ENCODE measurements around the gene CTSC. TPM values are rescaled to one million over a fixed set of nuclear protein-coding genes. Genes with fewer than 3 reads are reported as not detected.

CTSC gene
- total RNA-seq, 1 donor from 2014 or later, result 195 TPM

DNA sequence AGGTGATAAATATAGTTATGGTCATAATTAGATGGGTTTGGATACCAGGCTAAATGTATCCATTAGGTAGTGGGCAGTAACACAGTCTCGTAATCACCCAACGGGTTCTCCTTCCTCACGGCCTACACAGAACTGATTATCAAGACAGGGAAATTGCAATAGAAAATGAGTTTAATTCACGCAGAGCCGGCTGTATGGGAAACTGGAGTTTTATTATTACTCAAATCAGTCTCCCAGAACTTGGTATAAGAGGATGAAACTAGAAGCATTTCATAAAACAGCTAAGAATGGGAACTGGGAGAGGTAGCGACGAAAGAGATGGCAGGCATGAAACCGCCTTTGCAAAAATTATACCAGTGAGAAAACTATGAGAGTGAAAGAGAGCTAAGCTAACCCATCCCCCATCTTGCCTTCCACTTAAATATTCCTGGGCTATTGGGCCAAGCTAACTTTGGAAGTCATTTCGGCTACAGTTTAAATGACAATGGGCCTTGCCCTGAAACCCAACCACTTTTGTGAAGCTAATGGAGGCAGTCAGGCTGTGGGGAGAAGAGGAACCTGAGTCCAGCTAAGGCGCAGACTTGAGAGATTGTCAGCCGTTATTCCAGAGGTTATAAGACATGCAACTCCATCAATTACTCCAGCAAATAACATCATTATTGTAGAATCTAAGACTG is 29.6 kb downstream of the CTSC start:
- Histone ChIP-seq H4K20me1 (ENCODE audit: insufficient read depth, low read length) (no peaks in the 10 kb centered on the region), H3K9me3 (ENCODE audit: insufficient read depth, low read depth, low read length) (no peaks in the 10 kb centered on the region), H3K9ac (ENCODE audit: low read length) (no peak overlapping the region), H3K4me3 (ENCODE audit: insufficient read depth, low read depth, low read length) (no peak overlapping the region), H3K4me2 (ENCODE audit: low read length) (no peak overlapping the region), H3K27me3 (ENCODE audit: insufficient read depth, low read length) (no peaks in the 10 kb centered on the region), H3K4me1 (ENCODE audit: insufficient read depth, low read length) (peaks cover 9% of the 10 kb centered on the region), H3K27ac (ENCODE audit: low read depth, low read length) (no peak overlapping the region), H3K36me3 (ENCODE audit: insufficient read depth, low read length) (no peaks in the 10 kb centered on the region), H2AFZ (ENCODE audit: low read depth, low read length) (no peak overlapping the region), H3K79me2 (ENCODE audit: insufficient read depth, low read length) (no peaks in the 10 kb centered on the region)
- DNase-seq (ENCODE audit: low read depth) (no peak), FAIRE-seq (no peak)
- Mint-ChIP-seq H3K27ac (ENCODE audit: unreplicated experiment) (no peak overlapping the region), H3K4me1 (ENCODE audit: low read depth, unreplicated experiment) (peaks cover 9% of the 10 kb centered on the region), H3K27me3 (ENCODE audit: low read depth, unreplicated experiment) (no peaks in the 10 kb centered on the region), H3K4me3 (ENCODE audit: unreplicated experiment) (no peak overlapping the region), H3K9me3 (ENCODE audit: unreplicated experiment) (peaks cover 4% of the 10 kb centered on the region), H3K36me3 (ENCODE audit: low read depth, unreplicated experiment) (peaks cover 9% of the 10 kb centered on the region)
- TF ChIP-seq, protein P1, sequence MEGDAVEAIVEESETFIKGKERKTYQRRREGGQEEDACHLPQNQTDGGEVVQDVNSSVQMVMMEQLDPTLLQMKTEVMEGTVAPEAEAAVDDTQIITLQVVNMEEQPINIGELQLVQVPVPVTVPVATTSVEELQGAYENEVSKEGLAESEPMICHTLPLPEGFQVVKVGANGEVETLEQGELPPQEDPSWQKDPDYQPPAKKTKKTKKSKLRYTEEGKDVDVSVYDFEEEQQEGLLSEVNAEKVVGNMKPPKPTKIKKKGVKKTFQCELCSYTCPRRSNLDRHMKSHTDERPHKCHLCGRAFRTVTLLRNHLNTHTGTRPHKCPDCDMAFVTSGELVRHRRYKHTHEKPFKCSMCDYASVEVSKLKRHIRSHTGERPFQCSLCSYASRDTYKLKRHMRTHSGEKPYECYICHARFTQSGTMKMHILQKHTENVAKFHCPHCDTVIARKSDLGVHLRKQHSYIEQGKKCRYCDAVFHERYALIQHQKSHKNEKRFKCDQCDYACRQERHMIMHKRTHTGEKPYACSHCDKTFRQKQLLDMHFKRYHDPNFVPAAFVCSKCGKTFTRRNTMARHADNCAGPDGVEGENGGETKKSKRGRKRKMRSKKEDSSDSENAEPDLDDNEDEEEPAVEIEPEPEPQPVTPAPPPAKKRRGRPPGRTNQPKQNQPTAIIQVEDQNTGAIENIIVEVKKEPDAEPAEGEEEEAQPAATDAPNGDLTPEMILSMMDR (IDR thresholded peaks at IDR 0.05; ENCODE audit: insufficient read depth, low read depth, low read length), result no peak
- TF ChIP-seq EZH2 (IDR thresholded peaks at IDR 0.05; ENCODE audit: insufficient read depth, low read length), result no peak

DNA sequence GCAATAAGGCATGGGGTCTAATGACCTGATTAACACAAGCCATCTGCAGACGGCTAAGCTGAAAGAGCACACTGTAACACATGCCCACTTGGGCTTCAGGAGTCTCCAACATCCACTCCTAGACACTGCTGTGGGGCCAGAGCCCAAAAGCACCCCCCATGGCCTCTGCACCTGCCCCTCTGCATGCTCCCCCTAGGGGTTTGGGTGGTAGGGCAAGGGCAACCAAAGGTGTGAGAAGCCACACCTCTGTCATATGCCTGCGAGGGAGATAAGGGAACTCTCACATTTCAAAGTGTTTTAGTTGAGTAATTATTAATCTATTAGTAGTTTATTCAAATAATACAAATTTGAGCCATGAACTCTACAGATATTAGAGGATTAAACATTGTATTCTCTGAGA is 30.8 kb downstream of the CTSC start:
- no peak overlapping the region for H3K4me3 Mint-ChIP-seq (ENCODE audit: unreplicated experiment)
- H3K4me1 ChIP-seq (ENCODE audit: insufficient read depth, low read length), result peaks cover 6% of the 10 kb centered on the region
- no peaks in the 10 kb centered on the region for H3K9me3 ChIP-seq (ENCODE audit: insufficient read depth, low read depth, low read length)
- no peak overlapping the region for H3K4me2 ChIP-seq (ENCODE audit: low read length)
- peaks cover 6% of the 10 kb centered on the region for H3K9me3 Mint-ChIP-seq (ENCODE audit: unreplicated experiment)
- H3K79me2 ChIP-seq (ENCODE audit: insufficient read depth, low read length), result no peaks in the 10 kb centered on the region
- H3K27me3 Mint-ChIP-seq (ENCODE audit: low read depth, unreplicated experiment), result no peaks in the 10 kb centered on the region
- no peak overlapping the region for H2AFZ ChIP-seq (ENCODE audit: low read depth, low read length)
- H3K27ac ChIP-seq (ENCODE audit: low read depth, low read length), result no peak overlapping the region
- no peak for TF ChIP-seq EZH2 (IDR thresholded peaks at IDR 0.05; ENCODE audit: insufficient read depth, low read length)
- TF ChIP-seq, protein P1 (IDR thresholded peaks at IDR 0.05; ENCODE audit: insufficient read depth, low read depth, low read length), result no peak
- H3K36me3 ChIP-seq (ENCODE audit: insufficient read depth, low read length), result no peaks in the 10 kb centered on the region
- H3K27me3 ChIP-seq (ENCODE audit: insufficient read depth, low read length), result no peaks in the 10 kb centered on the region
- no peak for DNase-seq (ENCODE audit: low read depth)
- H4K20me1 ChIP-seq (ENCODE audit: insufficient read depth, low read length), result no peaks in the 10 kb centered on the region
- FAIRE-seq, result no peak
- peaks cover 7% of the 10 kb centered on the region for H3K4me1 Mint-ChIP-seq (ENCODE audit: low read depth, unreplicated experiment)
- H3K4me3 ChIP-seq (ENCODE audit: insufficient read depth, low read depth, low read length), result no peak overlapping the region
- H3K36me3 Mint-ChIP-seq (ENCODE audit: low read depth, unreplicated experiment), result peaks cover 9% of the 10 kb centered on the region
- H3K27ac Mint-ChIP-seq (ENCODE audit: unreplicated experiment), result no peak overlapping the region
- H3K9ac ChIP-seq (ENCODE audit: low read length), result no peak overlapping the region

DNA sequence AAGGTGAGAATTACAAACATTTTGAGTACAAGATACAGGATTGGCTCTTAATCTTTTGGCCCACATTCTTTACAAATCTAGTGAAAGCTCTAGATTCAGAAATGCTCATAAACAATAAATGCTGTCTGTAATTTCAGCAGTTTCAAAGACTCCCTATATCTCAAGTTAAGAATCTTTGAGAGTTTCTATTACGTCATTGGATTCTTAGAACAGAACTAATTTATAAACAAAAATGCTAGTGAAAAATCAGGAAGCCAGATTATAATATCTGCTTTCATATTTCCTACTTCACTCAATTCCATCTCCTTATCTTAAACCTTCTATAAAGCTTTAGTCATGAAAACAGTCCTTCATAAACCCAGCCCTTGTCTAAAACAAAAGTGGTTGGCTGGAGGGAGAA is 32.1 kb downstream of the CTSC start:
- Histone ChIP-seq H3K9me3 (ENCODE audit: insufficient read depth, low read depth, low read length) (no peaks in the 10 kb centered on the region), H2AFZ (ENCODE audit: low read depth, low read length) (no peak overlapping the region), H3K4me3 (ENCODE audit: insufficient read depth, low read depth, low read length) (no peak overlapping the region), H4K20me1 (ENCODE audit: insufficient read depth, low read length) (no peaks in the 10 kb centered on the region), H3K36me3 (ENCODE audit: insufficient read depth, low read length) (no peaks in the 10 kb centered on the region), H3K79me2 (ENCODE audit: insufficient read depth, low read length) (no peaks in the 10 kb centered on the region), H3K4me1 (ENCODE audit: insufficient read depth, low read length) (peaks cover 4% of the 10 kb centered on the region), H3K9ac (ENCODE audit: low read length) (no peak overlapping the region), H3K27ac (ENCODE audit: low read depth, low read length) (no peak overlapping the region), H3K27me3 (ENCODE audit: insufficient read depth, low read length) (no peaks in the 10 kb centered on the region), H3K4me2 (ENCODE audit: low read length) (no peak overlapping the region)
- no peak for FAIRE-seq
- H3K27me3 Mint-ChIP-seq (ENCODE audit: low read depth, unreplicated experiment), result no peaks in the 10 kb centered on the region
- peaks cover 6% of the 10 kb centered on the region for H3K9me3 Mint-ChIP-seq (ENCODE audit: unreplicated experiment)
- H3K4me3 Mint-ChIP-seq (ENCODE audit: unreplicated experiment), result no peak overlapping the region
- DNase-seq (ENCODE audit: low read depth), result no peak
- H3K4me1 Mint-ChIP-seq (ENCODE audit: low read depth, unreplicated experiment), result peaks cover 18% of the 10 kb centered on the region
- H3K36me3 Mint-ChIP-seq (ENCODE audit: low read depth, unreplicated experiment), result peaks cover 8% of the 10 kb centered on the region
- no peak overlapping the region for H3K27ac Mint-ChIP-seq (ENCODE audit: unreplicated experiment)
- no peak for TF ChIP-seq EZH2 (IDR thresholded peaks at IDR 0.05; ENCODE audit: insufficient read depth, low read length)
- TF ChIP-seq, protein P1 (IDR thresholded peaks at IDR 0.05; ENCODE audit: insufficient read depth, low read depth, low read length), result no peak

Measured in astrocyte (in vitro differentiated cells and primary cell).